GM23338 (cell line): ENCODE results near the gene POLDIP2. TPM values are rescaled to one million over a fixed set of nuclear protein-coding genes. Genes with fewer than 3 reads are reported as not detected.

Source experiments
- ATAC-seq: fragments of 200-7000 bp; cut with Tn5 transposase; 3 replicates; pipeline ENCODE4 v1.9.1; 2020
- DNase-seq: peaks from one replicate; pipeline ENCODE4 v3.0.0-alpha.2; 2015; ENCODE audit warnings: low spot score
- H2AFZ ChIP-seq: fragments of 200-600 bp; sonication (generic); 2 replicates; pipeline ENCODE4 v1.8.0; 2016; ENCODE audit warnings: antibody characterized with exemption, mild to moderate bottlenecking, moderate library complexity
- H3F3A ChIP-seq: fragments of 200-600 bp; sonication (generic); replicated peaks from 2 replicates; pipeline ENCODE4 v1.8.0; 2017; ENCODE audit warnings: antibody characterized with exemption, mixed run types, low read depth
- H3K27ac ChIP-seq: fragments of 200-600 bp; sonication (generic); 2 replicates; pipeline ENCODE4 v1.6.1; 2016; ENCODE audit warnings: low read depth
- H3K27me3 ChIP-seq: fragments of 200-600 bp; sonication (generic); 2 replicates; pipeline ENCODE4 v1.8.0; 2016; ENCODE audit warnings: mild to moderate bottlenecking, mixed run types, moderate library complexity; ENCODE audit not compliant: insufficient read depth
- H3K36me3 ChIP-seq: fragments of 200-600 bp; sonication (generic); 2 replicates; pipeline ENCODE4 v1.8.0; 2016; ENCODE audit warnings: mild to moderate bottlenecking; ENCODE audit not compliant: insufficient read depth
- H3K4me1 ChIP-seq: fragments of 200-600 bp; sonication (generic); 2 replicates; pipeline ENCODE4 v1.8.0; 2016; ENCODE audit warnings: mild to moderate bottlenecking, moderate library complexity; ENCODE audit not compliant: insufficient read depth
- H3K4me2 ChIP-seq: fragments of 200-600 bp; sonication (generic); 2 replicates; pipeline ENCODE4 v1.7.1; 2017; ENCODE audit warnings: mixed run types
- H3K4me3 ChIP-seq: fragments of 200-600 bp; sonication (generic); 2 replicates; pipeline ENCODE4 v1.6.1; 2016; ENCODE audit warnings: mixed run types
- H3K79me2 ChIP-seq: fragments of 200-600 bp; sonication (generic); replicated peaks from 2 replicates; pipeline ENCODE4 v1.8.0; 2017; ENCODE audit warnings: mild to moderate bottlenecking; ENCODE audit not compliant: insufficient read depth
- H3K9me2 ChIP-seq: fragments of 200-600 bp; sonication (generic); 2 replicates; pipeline ENCODE4 v1.8.0; 2017; ENCODE audit not compliant: insufficient read depth
- H4K20me1 ChIP-seq: fragments of 200-600 bp; sonication (generic); replicated peaks from 2 replicates; pipeline ENCODE4 v1.8.0; 2017; ENCODE audit warnings: mild to moderate bottlenecking; ENCODE audit not compliant: insufficient read depth
- H3K27ac Mint-ChIP-seq: 2 replicates; pipeline ENCODE4 v1.8.0; 2020; ENCODE audit warnings: inconsistent platforms, mild to moderate bottlenecking, moderate library complexity, mixed read lengths
- H3K27me3 Mint-ChIP-seq: 3 replicates; pipeline ENCODE4 v1.8.0; 2022; ENCODE audit warnings: low read depth, mild to moderate bottlenecking, moderate library complexity, mixed read lengths, inconsistent platforms; ENCODE audit not compliant: insufficient read depth, poor library complexity
- H3K36me3 Mint-ChIP-seq: 3 replicates; pipeline ENCODE4 v1.8.0; 2021; ENCODE audit warnings: low read depth, mild to moderate bottlenecking, inconsistent platforms, moderate library complexity, mixed read lengths
- H3K4me1 Mint-ChIP-seq: 3 replicates; pipeline ENCODE4 v1.8.0; 2020; ENCODE audit warnings: mild to moderate bottlenecking, inconsistent platforms, mixed read lengths
- H3K4me3 Mint-ChIP-seq: 3 replicates; pipeline ENCODE4 v1.8.0; 2021; ENCODE audit warnings: moderate library complexity, mild to moderate bottlenecking, inconsistent platforms, mixed read lengths
- H3K9me3 Mint-ChIP-seq: 3 replicates; pipeline ENCODE4 v1.8.0; 2020; ENCODE audit warnings: moderate library complexity, mild to moderate bottlenecking, inconsistent platforms, mixed read lengths
- CREB1 ChIP-seq: fragments of 250-450 bp; sonication (Bioruptor Pico); IDR thresholded peaks from 2 replicates; pipeline ENCODE4 v1.5.0; 2020; ENCODE audit warnings: low read depth, mild to moderate bottlenecking, moderate library complexity
- CTCF ChIP-seq, 2 experiments: fragments of 200-600 bp in 1 of 2; sonication (generic) in 1 of 2; conservative IDR thresholded peaks; 2 replicates each; pipeline versions ENCODE4 v1.5.1 to v1.6.1; 2016 to 2017; ENCODE audit warnings: antibody characterized with exemption in 2 of 2, low read depth in 2 of 2, mild to moderate bottlenecking in 2 of 2, moderate library complexity in 1 of 2
- ETS1 ChIP-seq: IDR thresholded peaks from 2 replicates; pipeline ENCODE4 v1.6.1; 2016; ENCODE audit warnings: antibody characterized with exemption
- EZH2 ChIP-seq: fragments of 200-600 bp; sonication (generic); IDR thresholded peaks from one replicate; pipeline ENCODE4 v1.8.0; 2017; ENCODE audit warnings: antibody characterized with exemption, mild to moderate bottlenecking, low read depth; ENCODE audit not compliant: unreplicated experiment
- EZH2phosphoT487 ChIP-seq: fragments of 200-600 bp; sonication (generic); IDR thresholded peaks from one replicate; pipeline ENCODE4 v1.8.1; 2018; ENCODE audit warnings: antibody characterized with exemption; ENCODE audit not compliant: unreplicated experiment
- JUNB ChIP-seq: IDR thresholded peaks from one replicate; pipeline ENCODE4 v1.6.1; 2016; ENCODE audit warnings: antibody characterized with exemption; ENCODE audit not compliant: unreplicated experiment
- NANOG ChIP-seq: IDR thresholded peaks from 2 replicates; pipeline ENCODE4 v1.6.1; 2016; ENCODE audit warnings: antibody characterized with exemption, borderline replicate concordance
- POLR2AphosphoS5 ChIP-seq: IDR thresholded peaks from 2 replicates; pipeline ENCODE4 v1.6.1; 2016; ENCODE audit warnings: antibody characterized with exemption, low read depth
- STAT1 ChIP-seq: IDR thresholded peaks from one replicate; pipeline ENCODE4 v1.6.1; 2016; ENCODE audit warnings: antibody characterized with exemption; ENCODE audit not compliant: unreplicated experiment
- ZNF114 ChIP-seq: fragments of 250-450 bp; sonication (Bioruptor Pico); IDR thresholded peaks from 2 replicates; pipeline ENCODE4 v1.5.0; 2020; ENCODE audit warnings: mild to moderate bottlenecking, moderate library complexity
- ZNF331 ChIP-seq: fragments of 250-450 bp; sonication (Bioruptor Pico); IDR thresholded peaks from 2 replicates; pipeline ENCODE4 v1.5.0; 2020; ENCODE audit warnings: low read depth, mild to moderate bottlenecking, moderate library complexity
- polyA plus RNA-seq: library from polyadenylated mRNA; unstranded; fragments of >200 nt; fragmentation: Nextera tagmentation; extraction: Ambion mirVana; gene quantifications from 2 replicates; pipeline ENCODE4 v1.2.1, GENCODE V29; 2016
- total RNA-seq: library from RNA; depleted of rRNA; stranded (reverse); fragments of >200 nt; shearing (Covaris generic); gene quantifications from 2 replicates; pipeline ENCODE4 v1.2.3, GENCODE V29; 2014
- TF ChIP-seq, protein P1 (sequence below): fragments of 250-450 bp; sonication (Bioruptor Pico); IDR thresholded peaks from 2 replicates; pipeline ENCODE4 v1.5.0; 2020; ENCODE audit warnings: mild to moderate bottlenecking, moderate library complexity

The POLDIP2 gene
- total and polyA plus RNA-seq, 2 experiments from 2014 or later, result 45.7 to 77.1 TPM

GRCh38 chr17:28388106-28388505, 30.8 kb upstream of the POLDIP2 start (continued):
- TF ChIP-seq, protein P1, sequence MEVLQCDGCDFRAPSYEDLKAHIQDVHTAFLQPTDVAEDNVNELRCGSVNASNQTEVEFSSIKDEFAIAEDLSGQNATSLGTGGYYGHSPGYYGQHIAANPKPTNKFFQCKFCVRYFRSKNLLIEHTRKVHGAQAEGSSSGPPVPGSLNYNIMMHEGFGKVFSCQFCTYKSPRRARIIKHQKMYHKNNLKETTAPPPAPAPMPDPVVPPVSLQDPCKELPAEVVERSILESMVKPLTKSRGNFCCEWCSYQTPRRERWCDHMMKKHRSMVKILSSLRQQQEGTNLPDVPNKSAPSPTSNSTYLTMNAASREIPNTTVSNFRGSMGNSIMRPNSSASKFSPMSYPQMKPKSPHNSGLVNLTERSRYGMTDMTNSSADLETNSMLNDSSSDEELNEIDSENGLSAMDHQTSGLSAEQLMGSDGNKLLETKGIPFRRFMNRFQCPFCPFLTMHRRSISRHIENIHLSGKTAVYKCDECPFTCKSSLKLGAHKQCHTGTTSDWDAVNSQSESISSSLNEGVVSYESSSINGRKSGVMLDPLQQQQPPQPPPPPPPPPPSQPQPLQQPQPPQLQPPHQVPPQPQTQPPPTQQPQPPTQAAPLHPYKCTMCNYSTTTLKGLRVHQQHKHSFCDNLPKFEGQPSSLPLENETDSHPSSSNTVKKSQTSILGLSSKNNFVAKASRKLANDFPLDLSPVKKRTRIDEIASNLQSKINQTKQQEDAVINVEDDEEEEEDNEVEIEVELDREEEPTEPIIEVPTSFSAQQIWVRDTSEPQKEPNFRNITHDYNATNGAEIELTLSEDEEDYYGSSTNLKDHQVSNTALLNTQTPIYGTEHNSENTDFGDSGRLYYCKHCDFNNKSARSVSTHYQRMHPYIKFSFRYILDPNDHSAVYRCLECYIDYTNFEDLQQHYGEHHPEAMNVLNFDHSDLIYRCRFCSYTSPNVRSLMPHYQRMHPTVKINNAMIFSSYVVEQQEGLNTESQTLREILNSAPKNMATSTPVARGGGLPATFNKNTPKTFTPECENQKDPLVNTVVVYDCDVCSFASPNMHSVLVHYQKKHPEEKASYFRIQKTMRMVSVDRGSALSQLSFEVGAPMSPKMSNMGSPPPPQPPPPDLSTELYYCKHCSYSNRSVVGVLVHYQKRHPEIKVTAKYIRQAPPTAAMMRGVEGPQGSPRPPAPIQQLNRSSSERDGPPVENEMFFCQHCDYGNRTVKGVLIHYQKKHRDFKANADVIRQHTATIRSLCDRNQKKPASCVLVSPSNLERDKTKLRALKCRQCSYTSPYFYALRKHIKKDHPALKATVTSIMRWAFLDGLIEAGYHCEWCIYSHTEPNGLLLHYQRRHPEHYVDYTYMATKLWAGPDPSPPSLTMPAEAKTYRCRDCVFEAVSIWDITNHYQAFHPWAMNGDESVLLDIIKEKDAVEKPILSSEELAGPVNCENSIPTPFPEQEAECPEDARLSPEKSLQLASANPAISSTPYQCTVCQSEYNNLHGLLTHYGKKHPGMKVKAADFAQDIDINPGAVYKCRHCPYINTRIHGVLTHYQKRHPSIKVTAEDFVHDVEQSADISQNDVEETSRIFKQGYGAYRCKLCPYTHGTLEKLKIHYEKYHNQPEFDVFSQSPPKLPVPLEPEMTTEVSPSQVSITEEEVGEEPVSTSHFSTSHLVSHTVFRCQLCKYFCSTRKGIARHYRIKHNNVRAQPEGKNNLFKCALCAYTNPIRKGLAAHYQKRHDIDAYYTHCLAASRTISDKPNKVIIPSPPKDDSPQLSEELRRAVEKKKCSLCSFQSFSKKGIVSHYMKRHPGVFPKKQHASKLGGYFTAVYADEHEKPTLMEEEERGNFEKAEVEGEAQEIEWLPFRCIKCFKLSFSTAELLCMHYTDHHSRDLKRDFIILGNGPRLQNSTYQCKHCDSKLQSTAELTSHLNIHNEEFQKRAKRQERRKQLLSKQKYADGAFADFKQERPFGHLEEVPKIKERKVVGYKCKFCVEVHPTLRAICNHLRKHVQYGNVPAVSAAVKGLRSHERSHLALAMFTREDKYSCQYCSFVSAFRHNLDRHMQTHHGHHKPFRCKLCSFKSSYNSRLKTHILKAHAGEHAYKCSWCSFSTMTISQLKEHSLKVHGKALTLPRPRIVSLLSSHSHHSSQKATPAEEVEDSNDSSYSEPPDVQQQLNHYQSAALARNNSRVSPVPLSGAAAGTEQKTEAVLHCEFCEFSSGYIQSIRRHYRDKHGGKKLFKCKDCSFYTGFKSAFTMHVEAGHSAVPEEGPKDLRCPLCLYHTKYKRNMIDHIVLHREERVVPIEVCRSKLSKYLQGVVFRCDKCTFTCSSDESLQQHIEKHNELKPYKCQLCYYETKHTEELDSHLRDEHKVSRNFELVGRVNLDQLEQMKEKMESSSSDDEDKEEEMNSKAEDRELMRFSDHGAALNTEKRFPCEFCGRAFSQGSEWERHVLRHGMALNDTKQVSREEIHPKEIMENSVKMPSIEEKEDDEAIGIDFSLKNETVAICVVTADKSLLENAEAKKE (CRISPR knock-in tag), result no peak
- TF ChIP-seq ZNF114 (no peak), EZH2phosphoT487 (no peak), STAT1 (no peak), POLR2AphosphoS5 (no peak), NANOG (no peak), EZH2 (no peak), JUNB (no peak)

- no peak for ATAC-seq
- H3F3A ChIP-seq, result 0 out of 2 replicates have a peak, but pooled peaks cover 4% of the 10 kb centered on the region
- TF ChIP-seq JUNB (no peak), ZNF114 (no peak), EZH2phosphoT487 (no peak), ZNF331 (CRISPR knock-in tag) (no peak), EZH2 (no peak), CTCF (conservative IDR thresholded peaks at IDR 0.05; ENCODE audit: low read depth in 2 of 2) (no peak), NANOG (no peak), STAT1 (no peak), ETS1 (no peak), CREB1 (CRISPR knock-in tag) (no peak)
Observed at GRCh38 chr17:28386391-28386790, 29.1 kb upstream of the POLDIP2 start.

More at GRCh38 chr17:28386391-28386790, 29.1 kb upstream of the POLDIP2 start:
- Mint-ChIP-seq H3K4me1 (peaks cover 10% of the 10 kb centered on the region), H3K27me3 (peaks cover 48% of the 10 kb centered on the region), H3K36me3 (peaks cover 12% of the 10 kb centered on the region), H3K9me3 (no peaks in the 10 kb centered on the region; the same call in 2 of the 3 replicates), H3K4me3 (no peak overlapping the region), H3K27ac (no peak overlapping the region)
- DNase-seq, result no peak
- Histone ChIP-seq H3K4me2 (no peak overlapping the region), H2AFZ (no peak overlapping the region), H3K4me3 (no peak overlapping the region), H3K36me3 (no peaks in the 10 kb centered on the region), H3K4me1 (peaks cover 5% of the 10 kb centered on the region; the same call in 1 of the 2 replicates), H3K27me3 (peaks cover 52% of the 10 kb centered on the region), H3K79me2 (no peaks in the 10 kb centered on the region), H3K9me2 (no peaks in the 10 kb centered on the region), H3K27ac (no peak overlapping the region), H4K20me1 (no peaks in the 10 kb centered on the region)
